Activated naive CD4-positive, alpha-beta T cell treated with anti-CD3 and anti-CD28 coated beads, Interleukin-2, amount 50 U/mL, for 16 hours (primary cell): Measurements from ENCODE around the gene AQP3.
"Not testable (repeated sequence)": the region's sequence is repeated elsewhere in the genome, so short reads cannot be mapped to it uniquely, and the experiment has no call there.

Experiments
- DNase-seq: peaks from one replicate; pipeline ENCODE4 v3.0.0-alpha.2; 2020

Gene AQP3

GRCh38 chr9:33446946-33447798, at the start of gene AQP3:
Gene AQP3 (minus strand): TSS chr9:33447593. CDS start chr9:33447530, 63 bp downstream.
- peak; percentile 68 for DNase-seq

GRCh38 chr9:33493819-33494218, 46.4 kb upstream of the AQP3 start:
- not testable (repeated sequence) for DNase-seq

GRCh38 chr9:33489066-33489465, 41.7 kb upstream of the AQP3 start:
- DNase-seq: no peak

GRCh38 chr9:33485312-33485711, 37.9 kb upstream of the AQP3 start:
- not testable (repeated sequence) for DNase-seq

GRCh38 chr9:33480976-33481375, 33.6 kb upstream of the AQP3 start:
- no peak for DNase-seq

- DNase-seq: no peak
These were observed 32.7 kb upstream of the AQP3 start for GRCh38 chr9:33480106-33480505.

GRCh38 chr9:33476503-33476902, 29.1 kb upstream of the AQP3 start:
- no peak for DNase-seq

- DNase-seq: no peak
These were observed 28.0 kb upstream of the AQP3 start for GRCh38 chr9:33475357-33475756.

GRCh38 chr9:33473643-33474352, 26.4 kb upstream of the AQP3 start, which contains the start of gene NOL6:
Gene NOL6 (minus strand): TSS chr9:33473924. CDS start chr9:33473842, 82 bp downstream.
- DNase-seq: peak; percentile 99

GRCh38 chr9:33472881-33473615, 25.7 kb upstream of the AQP3 start:
- no peak for DNase-seq

- no peak for DNase-seq
These were observed 24.9 kb upstream of the AQP3 start for GRCh38 chr9:33472171-33472880.

- no peak for DNase-seq
These were observed 24.0 kb upstream of the AQP3 start for GRCh38 chr9:33471361-33471760.

- DNase-seq: no peak
These were observed 22.5 kb upstream of the AQP3 start for GRCh38 chr9:33469891-33470290.

GRCh38 chr9:33468797-33469621, 21.6 kb upstream of the AQP3 start:
- no peak for DNase-seq

GRCh38 chr9:33468215-33468730, 20.9 kb upstream of the AQP3 start:
- no peak for DNase-seq

GRCh38 chr9:33467526-33467925, 20.1 kb upstream of the AQP3 start:
- no peak for DNase-seq

GRCh38 chr9:33466565-33467495, 19.4 kb upstream of the AQP3 start:
- DNase-seq: peak; percentile 74

GRCh38 chr9:33465596-33466564, 18.5 kb upstream of the AQP3 start:
- DNase-seq: no peak

GRCh38 chr9:33465096-33465495, 17.7 kb upstream of the AQP3 start:
- DNase-seq: no peak
